Endothelial cell of umbilical vein (primary cell): ENCODE measurements around the gene ATRNL1.

ENCODE experiments used
- CTCF ChIP-seq, 2 donors: IDR thresholded peaks; 1 replicate in 1 of 2; 2 replicates in 1 of 2; pipeline ENCODE4 v1.5.1; 2011; ENCODE audit warnings: low read length in 2 of 2, mild to moderate bottlenecking in 2 of 2, moderate library complexity in 2 of 2, control low read depth in 1 of 2, inconsistent platforms in 1 of 2, low read depth in 1 of 2; ENCODE audit not compliant: insufficient read depth in 1 of 2; ENCODE audit errors: extremely low read depth in 1 of 2
- EZH2 ChIP-seq: IDR thresholded peaks from 2 replicates; pipeline ENCODE4 v1.6.1; 2012; ENCODE audit warnings: borderline replicate concordance, low read depth, mild to moderate bottlenecking, moderate library complexity, low read length, inconsistent platforms; ENCODE audit not compliant: severe bottlenecking
- MAX ChIP-seq: IDR thresholded peaks from 2 replicates; pipeline ENCODE4 v1.6.1; 2011; ENCODE audit not compliant: insufficient read depth, insufficient read length

GRCh38 chr10:115051216-115051615, 41.9 kb upstream of the ATRNL1 start:
- no peak for TF ChIP-seq EZH2
- no peak for TF ChIP-seq CTCF (IDR thresholded peaks at IDR 0.05; ENCODE audit: extremely low read depth in 1 of 2, insufficient read depth in 1 of 2, low read depth in 1 of 2, low read length in 2 of 2)
- no peak for TF ChIP-seq MAX
